Measurements from ENCODE around the gene RXFP1.
A peak's percentile ranks its signal among the peaks of the same experiment; 100 is the strongest.

Gene RXFP1

DNA sequence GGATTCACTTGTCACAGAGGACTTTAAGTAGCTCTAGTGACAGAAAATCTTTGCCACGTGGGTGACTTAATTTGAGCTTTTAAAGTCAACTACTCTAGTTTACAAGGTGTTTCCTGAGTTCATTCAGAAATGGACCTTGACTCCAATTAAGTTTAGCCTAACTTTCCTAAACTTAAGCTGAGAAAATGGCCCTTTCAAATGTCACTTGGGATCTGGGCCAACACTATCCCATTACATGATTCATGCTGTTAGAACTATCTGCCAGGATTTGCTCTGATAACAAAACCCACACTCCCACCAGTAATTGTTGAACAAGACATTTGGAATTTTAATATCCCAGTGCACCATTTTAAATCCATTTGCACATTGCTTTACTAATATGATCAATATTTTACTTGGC, 109.2 kb downstream of the RXFP1 start:
- TF ChIP-seq TAF1 (IDR thresholded peaks at IDR 0.05; ENCODE audit: low read depth) (no peak), EP300 (IDR thresholded peaks at IDR 0.05; ENCODE audit: borderline replicate concordance) (no peak), RAD21 (IDR thresholded peaks at IDR 0.05; ENCODE audit: low read depth) (no peak), NFIC (IDR thresholded peaks at IDR 0.05) (peak; percentile 12; the same call in 1 of the 2 replicates), FOXM1 (IDR thresholded peaks at IDR 0.05; ENCODE audit: borderline replicate concordance, low read depth) (no peak)
- TF ChIP-seq, protein P1, sequence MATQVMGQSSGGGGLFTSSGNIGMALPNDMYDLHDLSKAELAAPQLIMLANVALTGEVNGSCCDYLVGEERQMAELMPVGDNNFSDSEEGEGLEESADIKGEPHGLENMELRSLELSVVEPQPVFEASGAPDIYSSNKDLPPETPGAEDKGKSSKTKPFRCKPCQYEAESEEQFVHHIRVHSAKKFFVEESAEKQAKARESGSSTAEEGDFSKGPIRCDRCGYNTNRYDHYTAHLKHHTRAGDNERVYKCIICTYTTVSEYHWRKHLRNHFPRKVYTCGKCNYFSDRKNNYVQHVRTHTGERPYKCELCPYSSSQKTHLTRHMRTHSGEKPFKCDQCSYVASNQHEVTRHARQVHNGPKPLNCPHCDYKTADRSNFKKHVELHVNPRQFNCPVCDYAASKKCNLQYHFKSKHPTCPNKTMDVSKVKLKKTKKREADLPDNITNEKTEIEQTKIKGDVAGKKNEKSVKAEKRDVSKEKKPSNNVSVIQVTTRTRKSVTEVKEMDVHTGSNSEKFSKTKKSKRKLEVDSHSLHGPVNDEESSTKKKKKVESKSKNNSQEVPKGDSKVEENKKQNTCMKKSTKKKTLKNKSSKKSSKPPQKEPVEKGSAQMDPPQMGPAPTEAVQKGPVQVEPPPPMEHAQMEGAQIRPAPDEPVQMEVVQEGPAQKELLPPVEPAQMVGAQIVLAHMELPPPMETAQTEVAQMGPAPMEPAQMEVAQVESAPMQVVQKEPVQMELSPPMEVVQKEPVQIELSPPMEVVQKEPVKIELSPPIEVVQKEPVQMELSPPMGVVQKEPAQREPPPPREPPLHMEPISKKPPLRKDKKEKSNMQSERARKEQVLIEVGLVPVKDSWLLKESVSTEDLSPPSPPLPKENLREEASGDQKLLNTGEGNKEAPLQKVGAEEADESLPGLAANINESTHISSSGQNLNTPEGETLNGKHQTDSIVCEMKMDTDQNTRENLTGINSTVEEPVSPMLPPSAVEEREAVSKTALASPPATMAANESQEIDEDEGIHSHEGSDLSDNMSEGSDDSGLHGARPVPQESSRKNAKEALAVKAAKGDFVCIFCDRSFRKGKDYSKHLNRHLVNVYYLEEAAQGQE (IDR thresholded peaks at IDR 0.05; ENCODE audit: low read depth) = no peak

DNA sequence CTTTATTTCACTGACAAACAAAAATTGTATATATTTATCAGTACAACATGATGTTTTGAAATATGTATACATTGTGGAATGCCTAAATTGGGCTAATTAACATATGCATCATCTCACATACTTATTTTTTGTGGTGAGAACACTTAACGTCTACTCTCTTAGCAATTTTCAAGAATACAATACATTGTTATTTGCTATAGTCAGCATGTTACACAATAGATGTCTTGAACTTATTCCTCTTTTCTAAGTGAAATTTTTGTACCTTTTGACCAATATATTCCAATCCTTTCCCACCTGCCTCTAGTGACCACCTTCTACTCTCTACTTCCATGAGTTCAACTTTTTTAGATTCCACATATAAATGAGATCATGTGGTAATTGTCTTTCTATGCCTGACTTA, 114.9 kb downstream of the RXFP1 start:
- TF ChIP-seq, protein P2, sequence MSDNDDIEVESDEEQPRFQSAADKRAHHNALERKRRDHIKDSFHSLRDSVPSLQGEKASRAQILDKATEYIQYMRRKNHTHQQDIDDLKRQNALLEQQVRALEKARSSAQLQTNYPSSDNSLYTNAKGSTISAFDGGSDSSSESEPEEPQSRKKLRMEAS (IDR thresholded peaks at IDR 0.05) = no peak
- TF ChIP-seq CEBPB (IDR thresholded peaks at IDR 0.05) = no peak
- no peak for TF ChIP-seq NFIC (IDR thresholded peaks at IDR 0.05)

DNA sequence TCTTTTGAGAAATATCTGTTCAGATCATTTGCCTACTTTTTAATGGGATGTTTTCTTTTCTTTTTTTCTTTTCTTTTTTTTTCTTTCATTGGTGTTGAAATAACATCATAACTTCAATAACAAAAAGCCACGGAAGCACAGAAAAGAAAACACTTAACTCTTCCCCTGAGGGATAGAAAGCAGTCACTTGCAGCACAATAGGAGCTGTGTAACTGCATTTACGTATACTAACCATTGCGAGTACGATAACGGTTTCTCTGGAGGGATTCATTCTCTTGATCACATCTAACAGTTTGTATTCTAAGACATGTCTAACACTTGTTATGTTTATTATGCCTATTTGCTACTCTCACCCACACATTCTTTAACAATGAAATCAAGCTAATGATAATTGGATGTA, 122.7 kb downstream of the RXFP1 start:
- TF ChIP-seq, protein P3, sequence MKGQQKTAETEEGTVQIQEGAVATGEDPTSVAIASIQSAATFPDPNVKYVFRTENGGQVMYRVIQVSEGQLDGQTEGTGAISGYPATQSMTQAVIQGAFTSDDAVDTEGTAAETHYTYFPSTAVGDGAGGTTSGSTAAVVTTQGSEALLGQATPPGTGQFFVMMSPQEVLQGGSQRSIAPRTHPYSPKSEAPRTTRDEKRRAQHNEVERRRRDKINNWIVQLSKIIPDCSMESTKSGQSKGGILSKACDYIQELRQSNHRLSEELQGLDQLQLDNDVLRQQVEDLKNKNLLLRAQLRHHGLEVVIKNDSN (IDR thresholded peaks at IDR 0.05) = no peak
- TF ChIP-seq TAF1 (IDR thresholded peaks at IDR 0.05; ENCODE audit: low read depth) = no peak
- no peak for TF ChIP-seq NFIC (IDR thresholded peaks at IDR 0.05)
- no peak for TF ChIP-seq FOXM1 (IDR thresholded peaks at IDR 0.05; ENCODE audit: borderline replicate concordance, low read depth)
- TF ChIP-seq EP300 (IDR thresholded peaks at IDR 0.05; ENCODE audit: borderline replicate concordance) = no peak
- TF ChIP-seq ZBTB7A (IDR thresholded peaks at IDR 0.05; ENCODE audit: low read depth) = no peak
- TF ChIP-seq TEAD4 (IDR thresholded peaks at IDR 0.05) = no peak
- TF ChIP-seq, protein P1 (IDR thresholded peaks at IDR 0.05; ENCODE audit: low read depth) = no peak
- TF ChIP-seq RAD21 (IDR thresholded peaks at IDR 0.05; ENCODE audit: low read depth) = no peak
- no peak for TF ChIP-seq EGR1 (IDR thresholded peaks at IDR 0.05)
- no peak for TF ChIP-seq CEBPB (IDR thresholded peaks at IDR 0.05)
- no peak for TF ChIP-seq CREB1 (IDR thresholded peaks at IDR 0.05; ENCODE audit: low read depth)
- no peak for TF ChIP-seq YY1 (IDR thresholded peaks at IDR 0.05; ENCODE audit: low read depth)
- TF ChIP-seq, protein P2 (IDR thresholded peaks at IDR 0.05) = no peak
- no peak for TF ChIP-seq TCF12 (IDR thresholded peaks at IDR 0.05; ENCODE audit: low read depth)

DNA sequence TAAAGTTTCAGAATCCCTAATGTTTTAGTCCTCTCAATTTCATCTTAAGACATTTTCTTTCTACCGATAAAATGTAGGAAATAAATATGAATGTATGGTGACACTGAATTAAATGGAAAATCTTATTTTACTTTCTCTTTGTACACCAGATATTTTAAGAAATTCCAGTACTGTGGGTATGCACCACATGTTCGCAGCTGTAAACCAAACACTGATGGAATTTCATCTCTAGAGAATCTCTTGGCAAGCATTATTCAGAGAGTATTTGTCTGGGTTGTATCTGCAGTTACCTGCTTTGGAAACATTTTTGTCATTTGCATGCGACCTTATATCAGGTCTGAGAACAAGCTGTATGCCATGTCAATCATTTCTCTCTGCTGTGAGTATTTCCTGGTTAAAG, 123.1 kb downstream of the RXFP1 start:
- TF ChIP-seq, protein P3 (IDR thresholded peaks at IDR 0.05) = no peak
- TF ChIP-seq EGR1 (IDR thresholded peaks at IDR 0.05) (no peak), TAF1 (IDR thresholded peaks at IDR 0.05; ENCODE audit: low read depth) (no peak), TCF12 (IDR thresholded peaks at IDR 0.05; ENCODE audit: low read depth) (no peak), RAD21 (IDR thresholded peaks at IDR 0.05; ENCODE audit: low read depth) (no peak), CREB1 (IDR thresholded peaks at IDR 0.05; ENCODE audit: low read depth) (no peak), EP300 (IDR thresholded peaks at IDR 0.05; ENCODE audit: borderline replicate concordance) (no peak), YY1 (IDR thresholded peaks at IDR 0.05; ENCODE audit: low read depth) (no peak), CEBPB (IDR thresholded peaks at IDR 0.05) (no peak), TEAD4 (IDR thresholded peaks at IDR 0.05) (no peak), NFIC (IDR thresholded peaks at IDR 0.05) (no peak), FOXM1 (IDR thresholded peaks at IDR 0.05; ENCODE audit: borderline replicate concordance, low read depth) (no peak), ZBTB7A (IDR thresholded peaks at IDR 0.05; ENCODE audit: low read depth) (no peak)
- TF ChIP-seq, protein P1 (IDR thresholded peaks at IDR 0.05; ENCODE audit: low read depth) = no peak
- TF ChIP-seq, protein P2 (IDR thresholded peaks at IDR 0.05) = no peak

All from Ishikawa (cell line).